Fibroblast of skin of right biceps (primary cell): ENCODE results near the gene COL12A1.

Experiments used
- DNase-seq: peaks from one replicate; pipeline ENCODE4 v3.0.0-alpha.2; 2013

Gene COL12A1

DNA sequence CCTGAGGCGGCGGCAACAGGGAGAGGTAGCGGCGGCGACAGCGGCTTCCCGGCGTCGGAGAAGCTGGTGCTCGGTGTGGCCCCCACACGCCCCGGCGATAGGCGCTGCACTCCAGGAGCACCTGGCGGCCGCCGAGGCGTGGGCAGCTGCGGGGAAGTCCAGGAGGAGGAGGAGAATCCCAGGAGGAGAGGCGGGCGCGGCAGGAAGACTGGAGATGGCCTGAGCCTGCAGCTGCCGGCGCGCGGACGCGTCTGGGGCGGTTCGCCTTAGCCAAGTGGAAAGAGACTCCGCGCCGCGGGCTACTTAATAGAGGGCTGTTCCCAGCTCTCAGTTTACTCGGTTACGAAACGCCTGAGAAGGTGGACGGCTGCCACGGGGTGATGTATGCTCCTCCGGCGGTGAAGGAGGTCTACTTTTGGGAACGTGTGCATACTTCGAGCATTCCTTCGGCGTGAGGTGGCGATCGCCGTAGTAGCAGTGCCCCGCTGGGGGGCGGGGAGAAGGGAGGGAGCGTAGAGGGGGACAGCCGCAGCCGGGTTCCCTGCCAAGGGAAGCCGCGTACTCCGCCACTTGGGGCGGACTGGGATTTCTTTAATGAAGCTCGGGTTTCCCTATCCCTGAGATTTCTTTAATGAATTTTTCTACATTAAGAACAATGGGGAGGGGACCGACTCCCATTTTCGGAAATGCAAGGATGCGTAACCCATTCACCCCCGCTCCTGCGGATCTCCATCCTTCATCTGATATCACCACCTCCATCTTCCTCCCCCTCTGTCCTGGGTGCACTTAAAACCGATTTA is at the start of gene COL12A1:
Gene COL12A1, minus strand, starts transcription at position 278 of the 800 bp plus-strand sequence. CDS start 3,261 bp downstream, outside the sequence.
- DNase-seq, result peak; percentile 100

DNA sequence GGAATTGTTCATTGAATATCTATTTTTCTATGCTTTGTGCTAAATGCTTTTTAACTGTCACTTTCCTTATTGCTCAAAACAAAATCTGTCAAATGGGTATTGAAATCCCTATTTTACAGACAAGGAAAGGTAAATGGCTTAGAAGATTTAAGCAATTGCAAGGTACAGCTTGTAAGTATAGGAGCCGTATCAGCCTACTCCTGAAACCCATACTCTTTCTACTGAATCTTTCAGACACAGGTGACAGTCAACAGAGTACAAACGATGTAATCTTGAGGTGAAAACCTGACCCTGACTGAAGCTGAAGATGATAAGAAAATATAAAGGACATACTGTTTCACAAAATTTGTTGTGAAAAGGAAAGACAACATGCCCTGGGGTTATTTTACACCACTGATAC is 44.7 kb upstream of the COL12A1 start:
- DNase-seq, result no peak

DNA sequence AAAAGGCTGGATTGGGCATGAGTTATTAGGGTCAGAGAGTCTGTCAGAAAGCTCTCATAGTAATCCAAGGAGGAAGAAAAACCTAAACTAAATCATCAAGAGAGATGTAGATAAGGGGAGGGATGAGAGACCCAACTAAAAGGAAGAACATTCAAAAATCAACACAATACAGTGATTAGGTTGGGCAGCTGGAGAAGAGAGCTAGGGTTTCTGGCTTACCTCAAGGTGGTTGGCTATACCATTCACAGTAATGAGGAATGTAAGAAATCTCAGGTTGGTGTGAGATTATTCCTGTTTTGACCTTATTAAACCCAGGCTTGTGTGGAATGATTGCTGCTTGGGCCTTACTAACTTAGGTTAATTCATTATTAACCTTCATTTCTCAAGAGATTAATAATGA is 44.0 kb upstream of the COL12A1 start:
- DNase-seq, result no peak

DNA sequence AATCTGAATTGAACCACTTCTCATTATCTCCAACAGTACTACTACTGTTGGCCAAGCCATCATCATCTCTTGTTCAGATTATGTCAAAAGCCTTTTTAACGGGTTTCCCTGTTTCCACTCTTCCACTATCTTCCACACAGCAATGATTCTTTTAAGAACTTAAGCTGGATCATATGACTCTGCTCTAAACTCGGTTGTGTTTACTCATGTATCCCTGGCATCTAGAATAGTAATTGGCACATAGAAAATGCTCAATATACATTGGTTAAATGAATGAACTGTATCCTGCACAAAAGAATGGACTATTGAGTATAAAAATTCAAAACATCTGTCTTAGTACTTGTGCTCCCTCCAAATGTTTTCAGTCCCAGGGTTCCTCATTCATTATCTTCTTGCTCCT is 40.5 kb upstream of the COL12A1 start:
- DNase-seq, result no peak

DNA sequence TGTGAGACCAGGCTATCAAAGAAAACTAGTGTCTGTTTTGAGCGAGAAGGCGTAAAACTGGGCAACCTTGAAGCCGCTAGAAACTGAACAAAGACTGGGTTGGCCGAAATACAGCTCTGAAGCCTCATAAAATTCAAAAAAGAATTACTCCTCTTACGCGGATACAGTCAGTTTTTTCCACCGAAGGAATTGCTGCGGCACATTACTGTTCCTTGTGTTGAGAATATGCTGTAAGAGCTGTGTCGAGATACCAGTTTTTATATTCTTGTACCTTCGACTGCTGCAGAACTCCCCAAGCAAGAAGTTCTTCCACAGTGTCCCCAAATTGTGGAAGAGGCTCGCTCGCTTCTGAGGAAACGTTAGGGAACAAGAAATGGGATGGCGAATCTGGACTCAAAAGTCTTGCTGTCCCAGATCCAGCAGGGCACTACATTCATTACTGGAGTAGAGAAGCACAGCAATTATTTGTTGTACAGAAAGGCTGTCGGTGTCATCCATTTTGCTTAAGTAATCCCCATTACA is 38.3 kb upstream of the COL12A1 start:
- DNase-seq, result no peak

DNA sequence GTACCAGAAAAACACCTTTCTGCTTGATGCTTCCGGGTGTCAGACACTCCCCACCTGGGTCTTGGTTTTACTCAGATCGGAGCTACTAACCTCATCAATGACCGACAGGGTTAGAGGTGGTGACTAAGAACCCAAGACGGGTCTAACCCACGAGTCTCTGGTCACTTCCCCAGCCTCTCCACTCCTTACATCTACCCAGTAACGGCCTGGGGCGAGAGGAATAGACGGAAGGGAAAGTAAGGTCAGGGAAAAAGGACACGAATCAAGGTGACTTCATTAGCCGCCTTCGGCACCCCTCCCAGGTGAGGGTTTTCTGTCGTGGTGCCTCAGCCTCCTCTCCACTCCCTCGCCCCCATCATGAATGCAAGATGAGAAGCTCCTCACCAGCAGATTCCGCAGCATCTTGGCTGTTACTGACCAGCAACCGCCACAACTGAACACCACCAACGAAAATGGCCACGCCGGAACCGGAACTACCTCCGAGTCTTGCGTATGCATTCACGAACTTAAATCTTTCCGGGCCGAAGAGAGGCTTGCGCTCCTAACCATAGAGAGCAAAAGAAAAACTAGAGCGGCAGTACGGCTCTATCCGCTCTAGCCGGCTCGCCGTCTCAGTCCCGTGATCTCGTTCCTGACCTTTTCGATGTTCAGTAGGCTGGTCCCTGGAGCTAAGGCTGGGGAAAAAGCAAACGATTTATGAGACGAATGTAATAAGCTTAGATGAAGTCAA is 37.6 kb upstream of the COL12A1 start, which contains the start of gene COX7A2:
Gene COX7A2, minus strand, starts transcription at position 469 of the 730 bp plus-strand sequence. Its CDS starts 67 bp downstream, at position 402.
- DNase-seq, result peak; percentile 98

DNA sequence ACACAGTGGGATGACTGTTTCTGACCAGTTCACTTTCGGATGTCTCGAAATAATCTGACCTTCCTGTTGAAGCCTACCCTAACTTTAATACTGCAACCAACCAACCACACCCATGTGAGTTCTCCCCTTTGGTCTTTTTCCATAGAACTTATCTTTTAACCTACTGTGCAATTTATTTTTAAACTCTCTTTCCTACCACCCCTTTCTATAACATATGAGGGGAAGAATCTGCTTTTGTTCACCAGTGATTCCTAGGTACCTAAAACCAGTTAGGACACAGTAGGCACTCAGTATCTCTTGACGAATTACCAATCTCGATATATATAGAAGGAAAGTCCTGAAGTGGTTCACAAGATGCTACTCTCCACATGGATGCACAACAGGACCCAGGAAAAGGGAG is 30.8 kb upstream of the COL12A1 start:
- no peak for DNase-seq

DNA sequence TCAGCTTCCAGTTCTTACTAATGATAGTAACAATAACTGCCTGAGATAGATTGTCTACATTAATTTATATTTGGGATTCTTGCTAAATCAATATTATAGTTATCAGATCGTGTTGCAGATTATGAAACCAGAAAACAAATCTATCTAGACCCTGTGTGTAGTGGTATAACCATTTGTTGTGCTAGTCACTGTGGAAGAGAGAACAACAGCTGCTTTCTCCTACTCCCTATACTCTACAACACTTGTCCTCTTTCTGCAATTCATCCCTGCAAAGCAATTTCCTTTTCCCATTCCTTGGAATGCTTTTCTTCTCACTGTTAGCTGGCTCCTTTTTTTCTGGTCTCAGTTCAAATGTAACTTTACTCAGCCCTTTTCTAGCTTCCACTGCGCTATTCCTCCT is 29.4 kb upstream of the COL12A1 start:
- DNase-seq, result no peak

DNA sequence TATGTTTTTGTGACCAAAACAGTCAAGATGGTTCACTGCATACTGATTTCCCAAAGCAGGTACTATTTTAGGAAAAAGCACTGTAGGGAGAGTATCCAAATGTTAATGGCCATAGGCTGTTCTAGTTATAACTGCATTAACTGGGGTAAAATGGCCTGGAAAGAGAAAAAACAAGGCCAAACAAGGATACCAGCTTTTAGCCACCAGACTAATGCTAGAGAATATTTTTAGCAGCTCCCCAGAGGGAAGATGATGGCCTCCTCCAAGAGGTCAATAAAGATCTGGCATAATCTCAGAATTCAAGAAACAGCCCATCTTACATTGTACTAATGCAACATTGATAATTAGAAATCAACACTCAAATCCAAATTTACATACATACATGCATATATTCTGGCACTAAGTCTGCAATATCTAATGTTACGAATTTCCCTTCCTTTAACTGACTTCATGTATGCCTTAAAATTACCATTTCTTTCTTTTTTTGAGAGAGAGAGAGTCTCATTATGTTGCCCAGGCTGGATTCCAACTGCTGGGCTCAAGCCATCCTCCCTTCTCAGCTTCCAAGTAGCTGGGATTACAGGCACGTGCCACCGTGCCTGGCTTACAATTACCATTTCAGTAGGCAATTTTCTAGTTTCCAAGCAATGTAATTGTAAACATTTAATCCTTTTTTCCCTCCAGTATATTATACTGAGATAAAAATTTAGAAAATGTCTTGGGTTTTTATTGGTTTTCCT is 28.4 kb upstream of the COL12A1 start:
- DNase-seq, result no peak

DNA sequence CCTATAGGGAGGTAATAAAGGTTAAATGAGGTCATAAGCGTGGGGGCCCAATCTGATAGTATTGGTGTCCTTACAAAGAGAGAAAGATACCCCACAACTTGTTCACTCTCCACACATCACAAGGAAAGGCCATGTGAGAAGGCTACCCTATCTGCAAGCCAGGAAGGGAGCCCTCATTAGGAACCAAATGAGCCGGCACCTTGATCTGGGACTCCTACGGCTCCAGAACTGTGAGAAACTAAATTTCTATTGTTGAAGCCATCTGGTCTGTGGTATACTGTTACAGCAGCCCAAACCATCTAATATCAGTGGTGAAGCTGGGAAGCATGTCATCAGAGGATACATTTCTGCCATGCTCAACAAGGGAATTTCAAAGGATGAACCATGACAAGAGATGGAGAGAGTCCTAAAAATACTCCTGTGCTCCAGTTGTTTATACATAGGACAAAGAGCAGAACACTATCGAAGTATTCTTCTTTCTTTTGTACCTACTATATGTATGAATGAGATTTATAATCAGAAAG is 27.3 kb upstream of the COL12A1 start:
- no peak for DNase-seq

DNA sequence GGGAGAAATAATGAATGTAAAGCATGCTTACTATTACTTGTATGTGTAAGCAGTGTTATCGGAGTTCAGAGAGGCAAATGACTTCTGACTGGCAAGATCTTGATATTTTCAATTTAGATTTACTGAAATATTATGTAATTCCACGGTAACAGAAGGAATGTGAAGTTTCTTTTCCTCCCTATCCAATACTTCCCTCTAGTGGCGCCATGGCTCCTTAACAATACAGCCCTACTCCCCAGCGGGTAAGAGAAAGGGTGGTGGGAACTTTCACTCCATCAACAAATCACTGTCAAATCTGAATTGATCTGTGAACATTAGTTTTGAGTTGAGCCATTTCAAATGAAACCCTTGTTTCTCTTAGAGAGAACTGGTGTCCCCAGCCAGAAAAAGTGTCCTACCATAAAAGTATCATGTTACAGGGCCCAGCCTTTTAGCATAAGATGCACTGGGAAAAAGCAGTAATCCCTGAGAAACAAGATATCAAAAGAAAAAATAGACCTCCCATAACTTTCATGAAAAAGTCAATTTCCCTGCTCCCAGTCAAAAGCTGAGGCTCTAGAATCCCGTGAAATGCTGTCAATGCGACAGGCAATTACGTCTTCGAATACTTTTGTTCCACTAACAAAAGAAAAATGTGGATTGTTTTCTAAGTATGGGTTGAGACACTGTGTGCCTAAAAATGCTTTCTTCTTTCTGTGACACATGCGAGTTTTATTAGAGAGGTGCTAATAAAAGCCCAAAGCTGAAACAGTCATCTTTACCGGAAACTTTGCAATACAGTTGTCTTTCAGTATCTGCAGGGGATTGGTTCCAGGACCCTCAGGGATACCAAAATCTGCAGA is 24.9 kb upstream of the COL12A1 start:
- peak; percentile 67 for DNase-seq

DNA sequence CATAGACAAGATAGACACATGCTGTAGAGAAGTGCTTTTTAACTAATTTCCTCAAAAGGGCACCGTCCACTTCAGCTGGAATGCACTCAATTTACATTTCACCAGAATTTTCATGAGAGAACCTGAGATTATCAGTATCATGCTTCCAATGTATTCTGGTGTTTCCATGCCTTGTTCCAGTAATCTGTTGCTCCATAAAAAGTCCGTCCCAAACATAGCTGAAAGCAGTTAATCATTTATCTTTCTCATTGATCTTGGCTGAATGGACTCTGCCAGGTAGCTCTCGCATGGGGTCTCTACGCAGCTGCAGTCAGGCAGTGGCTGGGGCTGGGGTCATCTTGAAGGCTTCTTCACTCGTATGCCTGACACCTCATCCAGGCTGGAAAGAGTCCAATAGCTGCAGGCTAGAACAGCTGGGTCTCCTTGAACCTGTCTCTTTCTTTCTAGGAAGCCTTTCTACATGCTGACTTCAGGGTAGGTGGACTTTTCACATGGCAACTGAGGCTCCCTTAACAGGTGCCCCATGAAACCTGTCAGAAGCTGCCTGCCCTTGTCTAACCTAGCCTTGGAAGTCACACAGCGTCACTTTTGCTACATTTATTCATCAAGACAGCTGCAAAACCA is 18.6 kb upstream of the COL12A1 start:
- no peak for DNase-seq

DNA sequence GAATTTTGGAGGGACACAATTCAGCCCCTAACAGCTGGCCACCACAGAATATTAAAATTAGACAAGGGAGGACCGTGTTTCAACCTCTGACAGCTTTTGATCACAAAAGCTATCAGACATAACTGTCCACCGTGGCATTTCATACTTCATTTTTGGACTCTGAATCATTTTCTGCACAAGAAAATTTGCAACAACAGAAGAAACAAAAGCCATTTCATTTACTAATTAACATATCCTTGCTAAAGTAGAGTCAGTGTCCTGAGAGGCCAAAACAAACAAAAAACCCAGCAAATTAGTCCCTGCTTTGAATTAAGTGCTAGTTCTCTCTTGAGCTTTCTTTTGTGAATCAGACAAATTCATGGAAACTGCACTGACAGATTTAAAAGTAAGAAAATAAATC is 17.6 kb upstream of the COL12A1 start:
- DNase-seq, result no peak

DNA sequence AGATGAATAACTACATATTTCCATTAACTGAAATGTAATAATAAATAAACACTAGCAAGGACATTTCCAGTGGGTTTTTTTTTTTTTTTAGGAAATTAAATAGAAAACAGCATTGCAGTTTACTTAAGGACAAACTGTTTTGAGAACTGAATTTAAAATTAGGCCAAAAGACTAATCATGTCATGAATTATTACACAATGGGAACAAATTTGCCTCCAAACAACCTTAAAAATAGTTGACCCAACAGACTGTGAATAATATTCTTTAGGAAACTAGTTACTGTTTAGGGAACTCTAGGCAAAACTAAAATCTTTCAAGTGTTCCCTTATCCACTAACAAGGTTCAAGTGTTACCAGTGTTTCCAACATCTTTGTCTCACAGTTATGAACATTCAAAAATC is 16.4 kb upstream of the COL12A1 start:
- no peak for DNase-seq

DNA sequence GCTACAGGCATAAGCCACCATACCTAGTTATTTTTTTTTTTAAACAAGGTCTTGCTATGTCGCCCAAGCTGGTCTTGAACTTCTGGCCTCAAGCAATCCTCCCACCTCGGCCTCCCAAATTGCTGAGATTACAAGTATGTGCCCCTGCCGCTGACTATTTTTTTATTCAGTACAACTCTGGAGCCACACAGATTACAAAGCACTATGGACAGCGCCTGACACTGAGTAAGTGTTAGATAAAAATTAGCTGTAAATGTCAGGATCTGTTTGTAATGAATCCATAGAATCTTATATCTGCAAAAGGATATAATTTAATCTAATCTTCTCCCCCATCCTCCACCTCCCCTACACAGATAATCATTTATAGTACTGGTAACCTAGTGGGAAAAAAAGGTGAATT is 15.3 kb upstream of the COL12A1 start:
- DNase-seq, result no peak

DNA sequence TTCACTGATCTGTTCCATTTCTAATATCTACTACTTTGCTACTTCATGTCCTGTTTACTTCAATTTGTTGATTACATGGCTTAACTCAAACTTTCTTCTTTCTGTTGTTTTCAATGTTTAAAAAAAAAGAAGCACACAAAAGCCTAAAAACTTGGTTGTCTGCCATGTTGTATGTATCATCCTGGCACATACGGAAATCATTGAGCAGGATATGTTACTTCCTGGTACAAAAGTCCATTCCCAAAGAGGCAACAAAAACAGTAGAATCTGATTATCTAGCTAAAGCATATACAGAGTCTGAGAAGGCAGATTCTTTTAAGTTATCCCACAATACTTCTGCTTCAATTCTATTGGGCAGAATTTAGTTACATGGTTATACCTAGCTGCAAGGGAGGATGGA is 14.5 kb upstream of the COL12A1 start:
- peak; percentile 58 for DNase-seq

DNA sequence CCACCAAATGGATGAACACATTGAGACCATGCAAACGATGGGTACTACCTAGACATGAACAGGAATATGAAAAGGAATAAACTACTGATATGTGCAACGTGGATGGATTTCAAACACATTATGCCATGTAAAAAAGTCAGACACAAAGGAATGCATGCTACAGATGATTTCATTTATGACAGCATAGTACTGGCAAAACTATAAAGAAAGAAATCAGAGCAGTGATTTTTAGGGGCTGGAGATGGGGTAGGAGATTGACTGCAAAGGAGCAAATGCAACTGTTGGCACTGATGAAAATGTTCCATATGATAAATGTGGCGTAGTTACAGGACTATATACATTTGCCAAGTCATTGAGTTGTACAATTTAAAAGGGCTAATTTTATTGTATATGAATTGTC is 13.4 kb upstream of the COL12A1 start:
- DNase-seq, result peak; percentile 54

DNA sequence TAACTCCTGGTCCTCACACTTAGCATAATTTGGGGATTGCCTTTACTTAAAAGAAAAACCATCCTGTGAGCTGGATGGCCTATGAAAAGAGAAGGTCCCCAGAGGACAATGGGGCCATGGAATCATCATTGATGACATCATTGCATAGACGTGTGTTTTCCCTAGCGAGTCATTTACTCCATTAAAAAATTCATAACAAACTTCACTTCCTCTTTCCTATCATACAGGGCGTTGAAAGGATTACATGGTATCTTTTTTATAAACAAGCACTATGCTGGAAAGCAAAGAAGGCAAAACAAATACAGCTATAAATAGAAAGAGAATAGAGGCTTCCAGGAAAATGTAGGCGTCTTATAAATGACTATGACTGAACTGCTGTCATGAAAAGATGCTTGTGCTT is 11.3 kb upstream of the COL12A1 start:
- DNase-seq, result peak; percentile 84

DNA sequence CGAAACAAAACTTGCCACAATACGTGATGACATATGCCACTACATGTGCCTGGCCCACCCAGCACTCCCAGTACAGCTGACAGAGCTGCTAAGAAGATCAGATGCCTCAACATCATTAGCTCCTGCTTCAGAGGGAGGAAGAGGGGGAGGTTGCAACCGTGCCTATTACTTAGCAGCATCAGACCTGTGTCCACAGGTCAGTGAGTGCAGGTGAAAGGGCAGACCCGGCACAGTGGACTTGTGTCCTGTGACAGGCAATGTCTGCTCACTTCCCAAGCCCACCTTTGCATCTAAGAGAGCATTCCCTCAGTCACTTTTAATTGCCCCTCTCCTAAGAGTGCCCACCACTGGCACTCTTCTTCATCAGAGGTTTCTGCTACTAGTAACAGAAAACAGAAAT is 9.4 kb upstream of the COL12A1 start:
- DNase-seq, result no peak

DNA sequence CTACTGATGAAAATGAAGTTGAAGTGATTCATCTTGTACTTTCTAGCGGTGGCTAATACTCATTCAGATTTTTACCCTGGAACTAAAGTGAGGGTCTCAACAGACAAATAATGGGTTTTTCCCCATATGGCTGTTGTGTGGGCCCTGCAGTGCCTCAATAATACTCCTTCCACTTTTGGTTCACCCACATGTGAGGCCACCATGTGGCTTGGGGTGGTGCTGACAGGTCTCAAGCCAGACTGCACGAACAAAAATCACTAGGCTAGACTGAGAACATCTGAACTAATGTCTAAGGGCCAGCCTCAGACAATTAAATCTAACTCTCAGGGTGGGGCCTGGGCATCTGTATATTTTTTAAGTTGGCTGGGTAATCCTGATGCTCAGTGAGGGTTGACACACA is 7.9 kb upstream of the COL12A1 start:
- no peak for DNase-seq

DNA sequence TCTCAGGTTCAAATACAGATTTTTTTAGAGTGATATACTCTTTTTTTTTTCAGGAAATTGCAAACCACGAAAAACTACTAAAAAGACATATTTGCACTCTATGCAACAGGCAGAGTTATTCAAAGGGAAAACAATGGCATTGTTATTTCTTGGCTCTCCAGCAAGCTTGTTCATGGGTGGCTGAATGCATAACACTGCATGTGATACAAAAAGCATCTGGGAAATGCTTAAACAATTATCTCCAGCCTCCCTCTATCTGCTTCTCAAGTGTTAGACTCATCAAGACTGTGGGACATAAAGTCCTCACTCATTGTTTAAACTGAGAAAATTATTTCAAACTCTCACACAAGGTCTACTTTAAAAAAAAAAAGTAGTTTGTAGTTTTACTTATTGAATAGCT is 7.3 kb upstream of the COL12A1 start:
- DNase-seq, result peak; percentile 43
